Measurements from ENCODE around the gene SPEF2.

SPEF2 gene

GRCh38 chr5:35762368-35762767 is 144.7 kb downstream of the SPEF2 start:
- no peak overlapping the region for H3K4me3 ChIP-seq (ENCODE audit: low read depth, low read length)
- H3K36me3 ChIP-seq (ENCODE audit: control insufficient read depth, insufficient read depth, low read length), result no peaks in the 10 kb centered on the region
- peaks cover 69% of the 10 kb centered on the region for H3K27me3 ChIP-seq (ENCODE audit: control insufficient read depth, insufficient read depth, low read length)
- H3K4me1 ChIP-seq (ENCODE audit: control insufficient read depth, insufficient read depth, low read length), result no peaks in the 10 kb centered on the region
- H3K9me3 ChIP-seq (ENCODE audit: control insufficient read depth, insufficient read depth, low read length), result no peaks in the 10 kb centered on the region
- H3K9ac ChIP-seq (ENCODE audit: low read depth, low read length), result no peak overlapping the region

GRCh38 chr5:35765921-35766320 is 148.3 kb downstream of the SPEF2 start:
- no peaks in the 10 kb centered on the region for H3K4me1 ChIP-seq (ENCODE audit: control insufficient read depth, insufficient read depth, low read length)
- no peak overlapping the region for H3K4me3 ChIP-seq (ENCODE audit: low read depth, low read length)
- H3K9ac ChIP-seq (ENCODE audit: low read depth, low read length), result no peak overlapping the region
- H3K27me3 ChIP-seq (ENCODE audit: control insufficient read depth, insufficient read depth, low read length), result peaks cover 44% of the 10 kb centered on the region
- H3K9me3 ChIP-seq (ENCODE audit: control insufficient read depth, insufficient read depth, low read length), result no peaks in the 10 kb centered on the region
- no peaks in the 10 kb centered on the region for H3K36me3 ChIP-seq (ENCODE audit: control insufficient read depth, insufficient read depth, low read length)

- H3K9me3 ChIP-seq (ENCODE audit: control insufficient read depth, insufficient read depth, low read length), result no peaks in the 10 kb centered on the region
- H3K4me1 ChIP-seq (ENCODE audit: control insufficient read depth, insufficient read depth, low read length), result no peaks in the 10 kb centered on the region
- H3K4me3 ChIP-seq (ENCODE audit: low read depth, low read length), result no peak overlapping the region
- H3K27me3 ChIP-seq (ENCODE audit: control insufficient read depth, insufficient read depth, low read length), result peaks cover 17% of the 10 kb centered on the region
- H3K9ac ChIP-seq (ENCODE audit: low read depth, low read length), result no peak overlapping the region
- H3K36me3 ChIP-seq (ENCODE audit: control insufficient read depth, insufficient read depth, low read length), result no peaks in the 10 kb centered on the region
Observed at GRCh38 chr5:35771300-35771699, 153.6 kb downstream of the SPEF2 start.

- H3K27me3 ChIP-seq (ENCODE audit: control insufficient read depth, insufficient read depth, low read length), result peaks cover 20% of the 10 kb centered on the region
- H3K4me1 ChIP-seq (ENCODE audit: control insufficient read depth, insufficient read depth, low read length), result no peaks in the 10 kb centered on the region
- H3K36me3 ChIP-seq (ENCODE audit: control insufficient read depth, insufficient read depth, low read length), result no peaks in the 10 kb centered on the region
- H3K9ac ChIP-seq (ENCODE audit: low read depth, low read length), result no peak overlapping the region
- H3K4me3 ChIP-seq (ENCODE audit: low read depth, low read length), result no peak overlapping the region
- no peaks in the 10 kb centered on the region for H3K9me3 ChIP-seq (ENCODE audit: control insufficient read depth, insufficient read depth, low read length)
Observed at GRCh38 chr5:35771839-35772238, 154.2 kb downstream of the SPEF2 start.

GRCh38 chr5:35773967-35774366 is 156.3 kb downstream of the SPEF2 start:
- no peaks in the 10 kb centered on the region for H3K36me3 ChIP-seq (ENCODE audit: control insufficient read depth, insufficient read depth, low read length)
- H3K4me3 ChIP-seq (ENCODE audit: low read depth, low read length), result no peak overlapping the region
- no peak overlapping the region for H3K9ac ChIP-seq (ENCODE audit: low read depth, low read length)
- H3K27me3 ChIP-seq (ENCODE audit: control insufficient read depth, insufficient read depth, low read length), result peaks cover 19% of the 10 kb centered on the region
- H3K9me3 ChIP-seq (ENCODE audit: control insufficient read depth, insufficient read depth, low read length), result no peaks in the 10 kb centered on the region
- no peaks in the 10 kb centered on the region for H3K4me1 ChIP-seq (ENCODE audit: control insufficient read depth, insufficient read depth, low read length)

- no peak overlapping the region for H3K9ac ChIP-seq (ENCODE audit: low read depth, low read length)
- H3K9me3 ChIP-seq (ENCODE audit: control insufficient read depth, insufficient read depth, low read length), result no peaks in the 10 kb centered on the region
- no peak overlapping the region for H3K4me3 ChIP-seq (ENCODE audit: low read depth, low read length)
- H3K27me3 ChIP-seq (ENCODE audit: control insufficient read depth, insufficient read depth, low read length), result peaks cover 13% of the 10 kb centered on the region
- no peaks in the 10 kb centered on the region for H3K4me1 ChIP-seq (ENCODE audit: control insufficient read depth, insufficient read depth, low read length)
- H3K36me3 ChIP-seq (ENCODE audit: control insufficient read depth, insufficient read depth, low read length), result no peaks in the 10 kb centered on the region
Observed at GRCh38 chr5:35776757-35777156, 159.1 kb downstream of the SPEF2 start.

GRCh38 chr5:35777358-35778087 is 159.9 kb downstream of the SPEF2 start:
- no peaks in the 10 kb centered on the region for H3K36me3 ChIP-seq (ENCODE audit: control insufficient read depth, insufficient read depth, low read length)
- H3K27me3 ChIP-seq (ENCODE audit: control insufficient read depth, insufficient read depth, low read length), result peaks cover 8% of the 10 kb centered on the region
- H3K9me3 ChIP-seq (ENCODE audit: control insufficient read depth, insufficient read depth, low read length), result no peaks in the 10 kb centered on the region
- no peaks in the 10 kb centered on the region for H3K4me1 ChIP-seq (ENCODE audit: control insufficient read depth, insufficient read depth, low read length)
- no peak overlapping the region for H3K9ac ChIP-seq (ENCODE audit: low read depth, low read length)
- H3K4me3 ChIP-seq (ENCODE audit: low read depth, low read length), result no peak overlapping the region

- no peaks in the 10 kb centered on the region for H3K9me3 ChIP-seq (ENCODE audit: control insufficient read depth, insufficient read depth, low read length)
- no peaks in the 10 kb centered on the region for H3K4me1 ChIP-seq (ENCODE audit: control insufficient read depth, insufficient read depth, low read length)
- no peak overlapping the region for H3K4me3 ChIP-seq (ENCODE audit: low read depth, low read length)
- no peak overlapping the region for H3K9ac ChIP-seq (ENCODE audit: low read depth, low read length)
- no peaks in the 10 kb centered on the region for H3K36me3 ChIP-seq (ENCODE audit: control insufficient read depth, insufficient read depth, low read length)
- peaks cover 8% of the 10 kb centered on the region for H3K27me3 ChIP-seq (ENCODE audit: control insufficient read depth, insufficient read depth, low read length)
Observed at GRCh38 chr5:35778259-35778769, 160.7 kb downstream of the SPEF2 start.

- H3K4me1 ChIP-seq (ENCODE audit: control insufficient read depth, insufficient read depth, low read length), result no peaks in the 10 kb centered on the region
- H3K9ac ChIP-seq (ENCODE audit: low read depth, low read length), result no peak overlapping the region
- H3K4me3 ChIP-seq (ENCODE audit: low read depth, low read length), result no peak overlapping the region
- peaks cover 3% of the 10 kb centered on the region for H3K27me3 ChIP-seq (ENCODE audit: control insufficient read depth, insufficient read depth, low read length)
- H3K36me3 ChIP-seq (ENCODE audit: control insufficient read depth, insufficient read depth, low read length), result no peaks in the 10 kb centered on the region
- H3K9me3 ChIP-seq (ENCODE audit: control insufficient read depth, insufficient read depth, low read length), result no peaks in the 10 kb centered on the region
Observed at GRCh38 chr5:35780236-35780635, 162.6 kb downstream of the SPEF2 start.

- H3K9me3 ChIP-seq (ENCODE audit: control insufficient read depth, insufficient read depth, low read length), result no peaks in the 10 kb centered on the region
- no peak overlapping the region for H3K4me3 ChIP-seq (ENCODE audit: low read depth, low read length)
- H3K36me3 ChIP-seq (ENCODE audit: control insufficient read depth, insufficient read depth, low read length), result no peaks in the 10 kb centered on the region
- H3K9ac ChIP-seq (ENCODE audit: low read depth, low read length), result no peak overlapping the region
- no peaks in the 10 kb centered on the region for H3K4me1 ChIP-seq (ENCODE audit: control insufficient read depth, insufficient read depth, low read length)
- H3K27me3 ChIP-seq (ENCODE audit: control insufficient read depth, insufficient read depth, low read length), result peaks cover 3% of the 10 kb centered on the region
Observed at GRCh38 chr5:35781181-35781790, 163.6 kb downstream of the SPEF2 start.

GRCh38 chr5:35783551-35783950 is 165.9 kb downstream of the SPEF2 start:
- H3K9ac ChIP-seq (ENCODE audit: low read depth, low read length), result no peak overlapping the region
- H3K36me3 ChIP-seq (ENCODE audit: control insufficient read depth, insufficient read depth, low read length), result no peaks in the 10 kb centered on the region
- no peaks in the 10 kb centered on the region for H3K27me3 ChIP-seq (ENCODE audit: control insufficient read depth, insufficient read depth, low read length)
- no peak overlapping the region for H3K4me3 ChIP-seq (ENCODE audit: low read depth, low read length)
- no peaks in the 10 kb centered on the region for H3K9me3 ChIP-seq (ENCODE audit: control insufficient read depth, insufficient read depth, low read length)
- no peaks in the 10 kb centered on the region for H3K4me1 ChIP-seq (ENCODE audit: control insufficient read depth, insufficient read depth, low read length)

- Histone ChIP-seq H3K9ac (ENCODE audit: low read depth, low read length) (no peak overlapping the region), H3K27me3 (ENCODE audit: control insufficient read depth, insufficient read depth, low read length) (no peaks in the 10 kb centered on the region), H3K36me3 (ENCODE audit: control insufficient read depth, insufficient read depth, low read length) (no peaks in the 10 kb centered on the region), H3K4me3 (ENCODE audit: low read depth, low read length) (no peak overlapping the region), H3K4me1 (ENCODE audit: control insufficient read depth, insufficient read depth, low read length) (no peaks in the 10 kb centered on the region), H3K9me3 (ENCODE audit: control insufficient read depth, insufficient read depth, low read length) (no peaks in the 10 kb centered on the region)
Observed at GRCh38 chr5:35785601-35786085, 168.0 kb downstream of the SPEF2 start.

Data from iPS-15b (cell line).